Measurements from ENCODE around the gene PEX11G.

PEX11G gene

DNA sequence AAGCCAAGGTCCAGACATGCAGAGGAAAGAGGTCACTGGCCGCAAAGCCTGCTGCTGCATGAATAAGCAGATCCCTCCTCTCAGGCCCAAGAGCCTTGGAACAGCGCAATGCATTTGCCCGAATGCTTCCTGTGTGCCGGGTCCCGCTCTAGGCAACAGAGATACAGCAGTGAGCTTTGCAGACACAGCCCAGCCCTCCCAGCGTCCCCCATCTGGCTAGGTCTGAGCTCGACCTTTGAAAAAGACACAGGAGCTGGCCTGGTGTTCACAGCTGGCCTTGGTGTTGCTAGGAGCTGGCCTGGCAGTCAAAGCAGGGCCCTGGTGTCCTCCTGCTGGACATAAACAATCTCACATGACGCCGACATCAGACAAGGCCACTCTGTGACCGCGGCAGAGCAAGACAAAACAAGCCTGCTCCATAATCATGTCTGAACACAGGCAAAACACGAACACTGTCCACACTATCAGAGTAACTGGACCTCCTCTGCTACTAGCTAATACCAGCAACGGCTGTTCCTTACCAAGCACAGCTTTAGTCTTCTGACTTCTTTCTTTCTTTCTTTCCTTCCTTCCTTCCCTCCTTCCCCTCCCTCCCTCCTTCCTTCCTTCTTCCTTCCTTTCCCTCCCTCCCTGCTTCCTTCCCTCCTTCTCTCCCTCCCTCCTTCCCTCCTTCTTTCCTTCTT is 5.7 kb upstream of the PEX11G start:
- no peak for DNase-seq (ENCODE audit: low read depth in 2 of 2)

DNA sequence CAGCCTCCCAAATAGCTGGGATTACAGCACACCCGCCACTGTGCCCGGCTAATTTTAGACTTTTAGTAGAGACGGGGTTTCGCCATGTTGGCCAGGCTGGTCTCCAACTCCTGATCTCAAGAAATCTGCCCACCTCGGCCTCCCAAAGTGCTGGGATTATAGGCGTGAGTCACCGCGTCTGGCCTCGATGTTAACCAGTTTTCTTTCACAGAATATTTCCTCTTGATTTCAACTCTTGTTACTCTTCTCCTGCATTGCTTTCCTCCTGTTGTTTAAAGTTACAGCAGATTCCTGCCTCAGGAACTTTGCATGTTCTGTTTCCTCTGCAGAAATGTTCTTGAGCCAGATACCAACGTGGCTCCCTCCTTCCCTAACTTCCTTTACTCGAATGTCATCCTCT is 3.7 kb upstream of the PEX11G start:
- DNase-seq (ENCODE audit: low read depth in 2 of 2): no peak

DNA sequence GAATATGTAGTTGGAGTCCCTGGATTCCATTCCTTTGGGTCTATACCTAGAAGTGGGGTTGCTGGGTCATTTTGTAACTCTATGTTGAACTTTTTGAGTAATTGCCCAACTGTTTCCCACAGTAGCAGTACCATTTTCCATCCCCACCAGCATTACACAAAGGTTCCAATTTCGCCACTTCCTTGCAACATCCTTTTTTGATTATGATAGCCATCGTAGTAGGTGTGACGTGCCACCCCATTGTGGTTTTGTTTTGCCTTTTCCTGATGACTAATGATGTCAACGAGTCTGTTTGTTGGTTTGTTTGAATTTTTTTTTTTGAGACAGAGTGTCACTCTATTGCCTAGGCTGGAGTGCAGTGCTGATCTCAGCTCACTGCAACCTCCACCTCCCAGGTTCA is 3.3 kb upstream of the PEX11G start:
- no peak for DNase-seq (ENCODE audit: low read depth in 2 of 2)

DNA sequence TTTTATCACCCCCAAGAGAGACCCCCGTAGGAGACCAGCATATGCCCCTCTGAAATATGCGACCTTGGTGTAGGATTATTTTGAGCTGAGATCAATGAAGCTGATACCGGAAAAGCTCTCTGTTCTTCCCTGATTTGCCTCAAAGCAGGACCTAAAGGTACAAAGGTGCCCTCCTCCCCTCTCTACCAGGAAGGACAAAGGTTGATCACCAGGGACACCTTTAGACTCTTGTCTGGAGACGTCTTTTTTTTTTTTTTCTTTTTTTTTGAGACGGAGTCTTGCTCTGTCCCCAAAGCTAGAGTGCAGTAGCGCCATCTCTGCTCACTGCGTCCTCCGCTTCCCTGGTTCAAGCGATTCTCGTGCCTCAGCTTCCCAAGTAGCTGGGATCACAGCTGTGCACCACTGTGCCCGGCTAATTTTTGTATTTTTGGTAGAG is 792 bp upstream of the PEX11G start:
- no peak for DNase-seq (ENCODE audit: low read depth in 2 of 2)

DNA sequence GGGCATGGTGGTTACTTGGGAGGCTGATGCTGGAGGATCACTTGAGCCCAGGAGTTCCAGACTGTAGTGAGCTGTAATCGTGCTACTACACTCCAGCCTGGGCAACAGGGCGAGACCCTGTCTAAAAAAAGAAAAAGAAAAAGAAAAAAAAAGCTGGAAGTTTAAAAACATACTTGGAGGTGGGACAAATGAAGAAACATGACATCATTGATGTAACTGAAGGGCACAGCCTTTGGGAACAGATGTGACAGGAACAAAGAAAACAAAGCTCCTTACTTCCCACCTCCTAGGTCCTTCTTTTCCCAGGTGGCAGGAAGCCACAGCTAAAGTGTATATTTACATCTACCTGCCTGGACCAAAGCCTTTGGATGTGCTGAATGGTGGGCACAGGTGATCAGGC is 1.9 kb downstream of the PEX11G start:
- no peak for DNase-seq (ENCODE audit: low read depth in 2 of 2)

DNA sequence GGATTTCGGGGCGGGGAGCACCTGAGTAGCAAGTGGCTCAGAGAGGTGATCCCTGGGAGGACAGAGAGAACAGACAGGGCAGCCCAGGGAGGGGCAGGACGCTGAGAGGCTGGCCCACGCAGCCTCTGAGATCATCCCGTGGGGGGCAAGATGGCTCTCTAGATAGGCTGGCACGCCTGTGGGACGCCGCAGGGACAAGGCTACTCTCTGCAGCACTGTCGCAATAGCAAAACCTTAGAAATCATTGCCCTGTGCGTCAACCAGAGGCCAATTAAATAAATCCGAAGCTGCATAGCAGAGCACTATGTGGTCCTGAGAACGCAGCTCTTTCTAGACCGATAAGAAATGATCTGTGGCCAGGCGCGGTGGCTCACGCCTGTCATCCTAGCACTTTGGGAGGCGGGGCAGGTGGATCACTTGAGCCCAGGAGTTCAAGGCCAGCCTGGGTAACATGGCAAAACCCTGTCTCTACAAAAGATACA is 5.1 kb downstream of the PEX11G start:
- no peak for DNase-seq (ENCODE audit: low read depth in 2 of 2)

DNA sequence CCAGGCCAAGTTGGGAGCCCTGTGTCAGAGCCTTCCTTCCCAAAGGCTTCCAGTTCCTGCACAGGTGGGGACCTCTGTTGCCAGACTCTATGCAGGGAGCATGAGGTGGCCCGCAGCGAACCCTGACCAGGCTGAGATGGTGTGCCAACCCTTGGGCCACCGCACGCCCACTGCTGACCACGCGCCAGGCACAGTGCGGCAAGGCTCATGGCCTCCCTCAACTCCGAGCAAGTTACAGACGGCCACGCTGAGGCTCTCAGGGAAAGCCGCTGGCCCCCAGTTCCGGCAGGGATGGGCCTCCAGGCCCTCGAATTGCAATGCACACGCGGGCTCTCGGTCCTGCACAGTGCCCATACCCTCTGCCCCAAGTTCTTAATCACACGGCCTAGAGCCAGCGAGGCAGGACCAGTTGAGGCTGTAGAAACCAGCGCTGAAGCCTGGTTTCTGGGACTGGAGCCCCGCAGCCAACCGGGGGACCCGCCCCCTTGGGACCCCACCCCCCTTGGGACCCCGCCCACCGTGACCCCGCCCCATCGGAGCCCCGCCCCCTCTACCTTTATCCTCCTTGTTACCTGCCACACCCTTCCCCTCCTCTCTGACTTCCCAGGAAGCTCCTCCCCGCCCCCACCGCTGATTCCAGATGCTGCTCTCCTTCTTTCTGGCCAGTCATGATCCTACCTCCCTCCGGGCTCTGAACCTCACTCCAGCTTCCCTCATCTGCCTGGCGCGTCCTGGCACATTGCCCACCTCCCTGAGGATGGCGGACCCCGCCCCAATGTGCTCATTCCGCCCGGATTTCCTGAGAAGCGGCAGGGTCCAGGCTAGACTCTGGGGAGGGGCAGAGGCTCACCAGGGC is 6.0 kb downstream of the PEX11G start:
- DNase-seq (ENCODE audit: low read depth in 2 of 2): no peak

DNA sequence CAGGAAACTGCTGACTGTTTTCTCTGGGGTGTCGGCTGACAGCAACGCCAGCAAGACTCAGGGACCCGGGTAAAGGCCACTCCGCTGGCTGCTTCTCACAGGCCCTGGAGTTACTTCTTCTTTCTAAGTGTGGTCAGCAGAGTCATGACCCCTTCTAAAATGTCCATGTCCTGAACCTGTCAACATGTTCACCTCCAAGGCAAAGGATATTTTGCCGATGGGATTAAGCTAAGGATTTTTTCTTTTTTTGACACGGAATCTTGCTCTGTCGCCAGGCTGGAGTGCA is 7.9 kb downstream of the PEX11G start:
- no peak for DNase-seq (ENCODE audit: low read depth in 2 of 2)

DNA sequence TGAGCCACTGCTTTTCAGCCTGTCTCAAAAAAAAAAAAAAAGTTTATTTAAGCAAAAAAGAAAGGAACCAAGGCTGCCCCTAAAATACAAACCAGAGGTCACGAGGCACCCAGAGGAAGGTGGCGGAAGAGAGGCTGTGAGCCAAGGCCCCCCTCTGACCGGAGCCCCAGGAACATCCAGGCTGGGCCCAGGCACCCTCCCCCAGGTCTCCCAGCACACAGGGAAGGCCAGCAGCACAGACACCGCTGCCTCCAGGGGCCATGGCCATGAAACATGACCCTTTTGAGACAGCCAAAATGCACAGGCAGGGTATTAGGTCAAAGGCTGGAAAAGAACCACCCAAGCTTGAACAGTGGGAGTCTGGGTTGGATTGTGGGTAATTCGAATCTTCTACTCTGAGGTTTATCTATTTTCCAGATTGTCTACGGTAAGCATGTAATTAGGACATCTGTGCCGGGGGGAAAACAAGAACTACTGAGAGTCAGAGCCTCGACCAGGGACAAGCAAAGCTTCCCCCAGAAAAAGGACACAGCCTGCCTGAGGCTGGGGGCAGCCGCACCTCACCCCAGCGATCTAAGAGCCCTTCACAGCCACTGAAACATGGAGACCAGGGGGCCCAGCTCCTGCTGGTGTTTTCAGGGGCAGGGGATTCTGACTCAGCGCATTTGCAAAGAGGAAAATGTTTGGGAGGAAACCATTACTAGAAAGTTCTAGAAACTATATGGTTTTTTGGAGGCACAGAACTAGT is 8.4 kb downstream of the PEX11G start:
- DNase-seq (ENCODE audit: low read depth in 2 of 2): no peak

DNA sequence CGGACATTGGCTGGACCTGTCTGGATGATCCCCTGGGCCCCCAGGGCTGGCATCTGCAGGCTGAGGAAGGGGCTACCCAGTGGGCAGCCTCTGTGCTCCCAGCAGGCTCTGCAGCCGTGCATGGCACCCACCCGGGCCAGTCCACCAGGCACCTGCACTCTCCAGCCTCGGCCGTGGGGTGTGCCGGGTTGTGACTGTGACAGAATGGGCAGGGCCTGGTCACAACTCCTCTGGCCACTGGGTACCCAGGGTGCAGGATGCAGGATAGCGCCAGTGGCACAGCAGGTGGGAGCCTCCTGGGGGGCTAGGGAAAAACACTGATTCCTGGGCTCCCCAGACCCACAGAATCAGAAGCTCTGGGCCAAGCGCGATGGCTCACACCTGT is 10.0 kb downstream of the PEX11G start:
- no peak for DNase-seq (ENCODE audit: low read depth in 2 of 2)

DNA sequence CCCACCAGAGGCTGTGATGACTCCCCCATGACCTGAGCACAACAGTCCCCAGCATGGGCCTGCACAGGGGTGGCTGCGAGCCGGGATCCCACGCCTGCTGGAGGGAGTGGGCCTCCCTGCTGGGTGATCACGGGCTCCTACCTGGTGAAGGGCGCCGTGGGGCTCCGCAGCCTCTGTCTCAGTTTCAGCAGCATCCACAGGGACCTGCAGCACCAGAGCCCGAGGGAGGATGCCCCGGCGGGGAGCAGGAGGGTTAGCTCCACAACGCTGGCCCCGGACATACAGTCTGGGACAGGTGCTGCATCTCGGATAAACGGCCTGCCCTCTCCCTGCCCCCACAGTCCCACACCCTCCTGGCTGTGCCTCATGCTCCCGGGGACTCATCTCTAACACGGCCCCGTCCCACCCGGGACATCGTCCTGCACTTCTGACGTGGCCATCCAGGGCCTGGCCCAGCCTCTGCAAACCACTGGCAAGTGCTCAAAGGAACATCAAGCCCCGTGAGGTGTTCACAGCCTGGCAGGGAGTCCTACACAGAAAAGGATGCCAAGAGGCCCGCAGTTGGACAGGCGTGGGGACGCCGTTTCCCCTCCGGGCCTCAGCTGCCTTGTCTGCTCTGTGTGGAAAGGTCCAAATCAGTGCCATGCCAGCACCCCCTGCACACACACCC is 10.5 kb downstream of the PEX11G start:
- DNase-seq (ENCODE audit: low read depth in 2 of 2): no peak

DNA sequence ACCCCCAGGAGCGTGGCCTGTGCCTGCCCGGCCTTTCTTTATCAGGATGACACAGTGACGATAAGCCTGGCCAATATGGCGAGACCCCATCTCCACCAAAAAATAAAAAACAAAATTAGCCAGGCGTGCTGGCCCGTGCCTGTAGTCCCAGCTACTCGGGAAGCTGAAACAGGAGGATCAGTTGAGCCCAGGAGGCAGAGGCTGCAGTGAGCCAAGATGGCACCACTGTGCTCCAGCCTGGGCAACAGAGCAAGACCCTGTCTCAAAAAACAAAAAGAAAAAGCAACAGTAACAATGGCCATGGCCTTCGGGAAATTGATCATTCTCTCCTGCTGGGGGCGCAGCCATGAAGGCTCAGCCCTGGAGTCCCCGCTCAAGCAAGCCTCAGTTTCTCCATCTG is 11.1 kb downstream of the PEX11G start:
- DNase-seq (ENCODE audit: low read depth in 2 of 2): no peak

DNA sequence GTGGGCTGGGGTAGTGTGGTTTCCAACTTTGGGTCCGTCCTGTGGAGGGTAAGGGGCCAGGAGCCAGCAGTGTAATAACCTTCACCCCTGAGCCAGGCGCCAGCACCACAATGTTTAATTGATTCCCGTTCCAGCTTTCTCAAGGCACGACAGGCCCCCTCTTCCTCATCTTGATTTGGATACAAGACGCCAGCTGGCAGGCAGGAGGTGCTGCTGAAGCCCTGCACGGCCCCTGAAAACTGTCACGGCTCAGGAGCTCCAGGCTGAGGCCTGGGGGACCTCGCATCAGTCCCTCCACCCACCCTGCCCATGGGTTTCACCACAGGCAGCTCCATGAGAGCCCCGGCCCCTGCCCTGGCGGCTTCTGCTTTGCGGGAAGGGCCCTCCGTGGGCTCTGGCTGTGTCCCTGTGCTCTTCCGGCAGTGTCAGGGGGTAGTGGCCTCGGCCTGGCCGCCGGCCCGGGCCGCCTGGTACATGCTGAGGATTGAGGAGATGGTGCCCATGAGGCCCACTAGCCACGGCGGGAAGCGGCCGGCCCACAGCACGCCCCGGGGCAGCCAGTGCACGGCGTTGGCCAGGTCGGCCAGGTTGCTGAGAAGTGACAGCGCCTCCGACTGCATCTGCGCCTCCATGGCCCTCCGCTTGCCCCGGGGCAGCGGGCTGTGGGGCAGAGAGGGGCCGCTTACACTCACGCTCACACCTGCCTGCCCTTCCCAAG is 11.9 kb downstream of the PEX11G start:
- DNase-seq (ENCODE audit: low read depth in 2 of 2): no peak

DNA sequence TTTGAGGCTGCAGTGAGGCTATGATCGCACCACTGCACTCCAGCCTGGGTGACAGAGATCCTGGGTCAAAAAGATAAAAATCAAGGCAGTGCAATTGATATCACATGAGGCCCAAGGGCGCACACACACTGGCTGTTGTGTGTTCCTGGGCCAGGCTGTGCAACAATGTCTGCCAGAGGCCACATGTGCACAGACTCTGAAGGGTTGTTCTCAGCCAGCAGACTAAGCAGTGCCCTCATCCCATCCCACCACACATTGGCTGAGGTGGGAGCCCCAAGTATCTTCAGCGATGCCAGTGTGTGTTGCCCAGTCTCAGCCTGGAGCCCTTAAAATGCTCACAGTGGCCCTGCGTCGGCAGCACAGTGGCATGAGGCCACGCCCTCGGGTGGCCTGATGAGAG is 12.6 kb downstream of the PEX11G start:
- no peak for DNase-seq (ENCODE audit: low read depth in 2 of 2)

DNA sequence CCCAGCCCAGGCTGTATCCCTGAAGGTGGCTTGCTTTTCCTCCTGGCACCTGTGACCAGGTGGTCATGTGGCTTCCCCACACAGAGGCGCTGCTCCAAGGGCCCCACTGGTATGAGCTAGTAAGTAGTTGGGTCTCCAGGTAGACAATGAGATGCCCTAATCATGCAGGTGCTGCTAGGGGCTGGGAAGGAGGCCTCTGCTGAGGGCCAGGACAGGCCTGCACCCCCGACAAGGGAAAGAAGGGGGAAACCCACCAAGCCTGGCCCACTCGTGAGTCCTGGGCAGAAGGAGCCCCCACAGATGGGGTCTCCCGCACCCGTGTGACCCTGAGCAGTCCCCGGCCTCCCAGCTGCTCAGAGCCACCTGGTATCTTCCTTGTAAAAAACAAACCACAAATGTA is 13.2 kb downstream of the PEX11G start:
- no peak for DNase-seq (ENCODE audit: low read depth in 2 of 2)

DNA sequence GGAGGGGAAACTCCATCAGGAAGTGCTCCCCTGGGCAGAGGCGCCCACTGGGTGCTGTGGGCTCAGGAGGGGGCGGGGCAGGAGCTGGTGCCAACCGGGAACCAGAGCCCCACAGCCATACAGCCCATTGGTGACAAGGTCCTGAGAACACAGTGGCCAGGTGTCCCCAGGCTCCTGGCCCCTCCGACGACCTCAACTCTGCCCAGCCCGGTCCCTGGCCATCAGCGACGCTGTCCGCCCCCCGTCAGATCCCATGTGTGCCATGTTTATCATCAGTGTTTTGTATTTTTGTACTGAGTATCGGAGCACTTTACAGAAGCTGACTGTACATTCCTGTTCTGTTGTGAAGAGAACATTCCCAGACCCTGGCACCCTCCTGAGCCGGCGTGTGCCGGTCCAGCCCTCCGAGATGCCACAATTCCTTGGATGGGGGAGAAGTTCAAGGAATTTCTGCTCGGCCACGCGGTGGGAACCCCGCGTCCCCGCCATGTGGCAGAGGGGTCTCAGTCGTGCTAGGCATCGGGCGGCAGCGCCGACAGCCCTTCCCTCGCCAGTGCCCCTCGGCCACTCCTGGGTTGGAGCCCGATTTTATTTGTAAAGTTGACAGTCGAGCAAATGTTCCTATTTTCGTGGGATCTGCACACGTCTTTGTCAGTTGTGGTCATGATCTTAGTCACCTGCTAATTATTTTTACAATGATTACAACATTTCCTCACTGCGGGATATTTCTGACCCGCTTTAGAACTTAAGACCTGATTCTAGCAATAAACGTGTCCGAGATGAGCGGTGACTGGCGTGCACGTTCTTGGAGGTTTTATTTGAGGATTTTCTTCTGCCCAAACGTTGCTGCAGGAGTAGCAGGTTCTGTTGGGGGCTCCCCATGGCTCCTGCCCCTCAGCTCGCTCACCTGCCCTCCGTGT is 16.9 kb downstream of the PEX11G start:
- no peak for DNase-seq (ENCODE audit: low read depth in 2 of 2)

DNA sequence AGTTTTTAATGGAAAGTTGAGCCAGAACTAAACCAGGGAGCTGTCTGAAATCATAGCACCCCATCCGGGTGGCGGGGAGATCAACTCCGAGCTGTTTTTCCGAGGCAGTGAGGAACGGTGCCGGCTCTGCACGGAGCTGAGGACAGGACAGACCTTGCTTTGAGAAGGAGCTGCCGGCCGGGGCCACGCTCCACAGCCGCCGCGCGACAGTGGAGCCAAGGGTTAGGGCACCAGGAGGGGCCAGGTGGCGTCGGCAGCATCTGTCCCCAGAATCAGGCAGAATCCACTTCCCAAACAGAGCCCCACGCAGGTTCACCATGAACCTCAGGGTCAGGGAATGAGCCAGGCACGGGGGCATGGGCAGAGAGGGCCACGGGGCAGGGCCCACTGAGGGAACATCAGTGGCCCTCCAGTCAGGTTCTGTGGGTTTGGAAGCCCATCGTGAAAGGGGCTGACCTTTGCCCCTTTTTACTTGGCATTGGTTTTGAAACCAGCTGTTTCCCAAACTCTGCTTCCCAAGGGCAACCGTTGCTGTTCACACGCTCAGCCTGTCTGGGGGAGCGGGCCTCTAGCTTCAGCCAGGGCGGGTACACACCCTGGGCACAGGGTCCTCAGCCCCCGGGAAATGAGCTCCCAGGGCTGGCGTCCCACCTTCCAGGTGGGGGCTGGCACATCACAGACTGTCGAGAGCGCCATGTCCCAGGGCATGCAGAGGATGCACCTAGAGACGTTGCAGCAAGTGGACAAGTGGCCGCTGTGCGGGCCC is 18.1 kb downstream of the PEX11G start:
- no peak for DNase-seq (ENCODE audit: low read depth in 2 of 2)

DNA sequence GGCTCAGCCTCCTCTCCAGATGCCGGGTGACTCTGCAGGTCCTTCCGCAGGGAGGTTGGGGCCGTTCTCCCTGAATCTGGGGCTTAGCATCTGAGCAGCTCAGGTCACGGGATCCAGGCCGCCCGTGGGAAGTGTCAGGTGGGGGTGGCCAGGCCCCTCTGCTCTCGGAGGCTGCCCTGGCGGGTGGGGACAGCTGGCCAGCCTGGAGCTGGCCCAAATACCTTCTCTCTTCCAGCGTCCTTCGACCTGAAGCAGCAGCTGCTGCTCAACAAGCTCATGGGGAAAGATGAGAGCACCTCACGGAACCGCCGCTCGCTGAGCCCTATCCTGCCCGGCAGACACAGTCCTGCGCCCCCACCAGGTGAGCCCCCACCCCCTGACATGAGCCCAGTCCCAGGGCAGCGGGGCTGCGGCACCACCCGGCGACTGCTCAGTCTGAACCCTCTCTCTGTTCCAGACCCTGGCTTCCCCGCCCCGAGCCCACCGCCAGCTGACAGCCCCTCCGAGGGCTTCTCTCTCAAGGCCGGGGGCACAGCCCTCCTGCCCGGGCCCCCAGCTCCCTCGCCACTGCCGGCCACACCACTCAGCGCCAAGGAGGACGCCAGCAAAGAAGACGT is 19.1 kb downstream of the PEX11G start:
- no peak for DNase-seq (ENCODE audit: low read depth in 2 of 2)

DNA sequence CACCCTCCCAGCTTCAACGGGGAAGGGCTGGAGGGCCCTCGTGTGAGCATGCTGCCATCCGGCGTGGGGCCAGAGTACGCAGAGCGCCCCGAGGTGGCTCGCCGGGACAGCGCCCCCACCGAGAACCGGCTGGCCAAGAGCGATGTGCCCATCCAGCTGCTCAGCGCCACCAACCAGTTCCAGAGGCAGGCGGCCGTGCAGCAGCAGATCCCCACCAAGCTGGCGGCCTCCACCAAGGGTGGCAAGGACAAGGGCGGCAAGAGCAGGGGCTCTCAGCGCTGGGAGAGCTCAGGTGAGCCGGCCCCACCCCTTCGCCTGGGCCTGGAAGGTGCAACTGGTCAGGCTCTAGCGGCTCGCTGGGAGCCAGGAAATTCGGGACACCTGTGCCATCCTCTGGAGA is 20.0 kb downstream of the PEX11G start:
- DNase-seq (ENCODE audit: low read depth in 2 of 2): no peak

Data from stimulated activated CD4-positive, alpha-beta T cell treated with anti-CD3 and anti-CD28 coated beads, Interleukin-1b, Interleukin-23, amount 100 ng/mL, for 4 hours (primary cell).